Esophagus muscularis mucosa (tissue), 3 donors: Measurements from ENCODE around the gene CHIT1.

Source experiments
- POLR2A ChIP-seq: fragments of 450-650 bp; IDR thresholded peaks from one replicate; pipeline ENCODE4 v1.6.1; 2017; ENCODE audit warnings: antibody characterized with exemption, moderate library complexity, mild to moderate bottlenecking, low read depth
- TF ChIP-seq, protein P1 (sequence below), 3 experiments: fragments of 200-600 bp in 2 of 3; fragments of 450-650 bp in 1 of 3; sonication (generic) in 2 of 3; IDR thresholded peaks; one replicate each; pipeline ENCODE4 v1.5.1; 2017 to 2019; ENCODE audit warnings: antibody characterized with exemption in 3 of 3, mild to moderate bottlenecking in 2 of 3, moderate library complexity in 1 of 3

DNA sequence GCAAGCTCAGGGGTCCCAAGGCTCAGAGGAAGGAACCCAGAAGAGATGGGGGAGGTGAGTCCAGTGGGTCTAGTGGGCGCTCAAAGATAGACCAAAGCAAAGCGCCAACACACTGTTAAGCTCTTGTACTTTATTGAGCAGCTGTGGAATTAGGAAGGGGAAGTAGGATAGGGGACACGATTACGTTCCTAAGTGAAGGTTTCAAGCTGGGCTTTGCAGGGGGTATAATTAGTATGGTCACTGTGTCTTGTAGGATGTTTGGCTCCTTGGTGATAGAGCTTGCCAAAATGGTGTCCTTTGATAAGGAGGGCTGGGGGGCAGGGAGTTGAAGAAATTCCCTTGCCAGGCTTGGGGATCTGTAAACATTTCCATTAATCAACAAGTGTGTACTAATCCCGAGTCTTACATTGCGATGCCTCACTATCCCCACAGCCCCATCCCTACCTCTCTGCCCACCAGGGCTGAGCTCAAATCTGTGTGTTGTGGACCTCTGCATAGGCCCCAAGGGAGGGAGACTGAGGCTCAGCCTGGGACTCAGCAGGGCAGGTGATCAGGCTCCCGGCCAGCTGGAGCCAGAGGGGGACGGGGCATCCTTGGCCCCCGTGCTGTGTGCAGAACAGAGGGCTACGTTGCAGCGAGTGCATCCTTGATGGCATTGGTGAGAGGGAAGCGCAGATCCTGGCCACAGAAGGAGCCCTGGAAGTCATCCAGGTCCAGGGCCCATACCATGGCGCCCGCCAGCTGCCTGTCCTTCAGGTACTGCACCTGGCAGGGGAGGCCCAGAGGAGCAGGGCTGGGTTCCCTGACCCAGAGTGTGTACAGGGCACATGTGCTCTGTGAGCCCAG, 50.4 kb downstream of the CHIT1 start:
- no peak for TF ChIP-seq POLR2A
- TF ChIP-seq, protein P1, sequence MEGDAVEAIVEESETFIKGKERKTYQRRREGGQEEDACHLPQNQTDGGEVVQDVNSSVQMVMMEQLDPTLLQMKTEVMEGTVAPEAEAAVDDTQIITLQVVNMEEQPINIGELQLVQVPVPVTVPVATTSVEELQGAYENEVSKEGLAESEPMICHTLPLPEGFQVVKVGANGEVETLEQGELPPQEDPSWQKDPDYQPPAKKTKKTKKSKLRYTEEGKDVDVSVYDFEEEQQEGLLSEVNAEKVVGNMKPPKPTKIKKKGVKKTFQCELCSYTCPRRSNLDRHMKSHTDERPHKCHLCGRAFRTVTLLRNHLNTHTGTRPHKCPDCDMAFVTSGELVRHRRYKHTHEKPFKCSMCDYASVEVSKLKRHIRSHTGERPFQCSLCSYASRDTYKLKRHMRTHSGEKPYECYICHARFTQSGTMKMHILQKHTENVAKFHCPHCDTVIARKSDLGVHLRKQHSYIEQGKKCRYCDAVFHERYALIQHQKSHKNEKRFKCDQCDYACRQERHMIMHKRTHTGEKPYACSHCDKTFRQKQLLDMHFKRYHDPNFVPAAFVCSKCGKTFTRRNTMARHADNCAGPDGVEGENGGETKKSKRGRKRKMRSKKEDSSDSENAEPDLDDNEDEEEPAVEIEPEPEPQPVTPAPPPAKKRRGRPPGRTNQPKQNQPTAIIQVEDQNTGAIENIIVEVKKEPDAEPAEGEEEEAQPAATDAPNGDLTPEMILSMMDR (IDR thresholded peaks at IDR 0.05), result no peak
